Erythroblast (primary cell): ENCODE results near the gene NISCH.

ENCODE experiments used
- GATA1 ChIP-seq: IDR thresholded peaks from 2 replicates; pipeline ENCODE4 v1.6.1; 2011; ENCODE audit warnings: low read depth, mild to moderate bottlenecking, control low read depth, low read length, moderate library complexity
- POLR2A ChIP-seq: IDR thresholded peaks from 2 replicates; pipeline ENCODE4 v1.6.1; 2011; ENCODE audit warnings: mild to moderate bottlenecking, low read length

DNA sequence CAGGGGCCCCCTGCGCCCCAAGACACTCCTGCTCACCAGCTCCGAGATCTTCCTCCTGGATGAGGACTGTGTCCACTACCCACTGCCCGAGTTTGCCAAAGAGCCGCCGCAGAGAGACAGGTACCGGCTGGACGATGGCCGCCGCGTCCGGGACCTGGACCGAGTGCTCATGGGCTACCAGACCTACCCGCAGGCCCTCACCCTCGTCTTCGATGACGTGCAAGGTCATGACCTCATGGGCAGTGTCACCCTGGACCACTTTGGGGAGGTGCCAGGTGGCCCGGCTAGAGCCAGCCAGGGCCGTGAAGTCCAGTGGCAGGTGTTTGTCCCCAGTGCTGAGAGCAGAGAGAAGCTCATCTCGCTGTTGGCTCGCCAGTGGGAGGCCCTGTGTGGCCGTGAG, 36.7 kb downstream of the NISCH start:
- no peak for TF ChIP-seq POLR2A
- no peak for TF ChIP-seq GATA1
